Measurements from ENCODE around the gene GPR137. TPM values are rescaled to one million over a fixed set of nuclear protein-coding genes. Genes with fewer than 3 reads are reported as not detected.
A peak's percentile ranks its signal among the peaks of the same experiment; 100 is the strongest.

The GPR137 gene
- total and polyA plus RNA-seq, 9 of the 15 experiments (the other 6 are each of a cell fraction or from before 2014, with no cell fraction given): 0.32 to 26.7 (median 10.7) TPM

DNA sequence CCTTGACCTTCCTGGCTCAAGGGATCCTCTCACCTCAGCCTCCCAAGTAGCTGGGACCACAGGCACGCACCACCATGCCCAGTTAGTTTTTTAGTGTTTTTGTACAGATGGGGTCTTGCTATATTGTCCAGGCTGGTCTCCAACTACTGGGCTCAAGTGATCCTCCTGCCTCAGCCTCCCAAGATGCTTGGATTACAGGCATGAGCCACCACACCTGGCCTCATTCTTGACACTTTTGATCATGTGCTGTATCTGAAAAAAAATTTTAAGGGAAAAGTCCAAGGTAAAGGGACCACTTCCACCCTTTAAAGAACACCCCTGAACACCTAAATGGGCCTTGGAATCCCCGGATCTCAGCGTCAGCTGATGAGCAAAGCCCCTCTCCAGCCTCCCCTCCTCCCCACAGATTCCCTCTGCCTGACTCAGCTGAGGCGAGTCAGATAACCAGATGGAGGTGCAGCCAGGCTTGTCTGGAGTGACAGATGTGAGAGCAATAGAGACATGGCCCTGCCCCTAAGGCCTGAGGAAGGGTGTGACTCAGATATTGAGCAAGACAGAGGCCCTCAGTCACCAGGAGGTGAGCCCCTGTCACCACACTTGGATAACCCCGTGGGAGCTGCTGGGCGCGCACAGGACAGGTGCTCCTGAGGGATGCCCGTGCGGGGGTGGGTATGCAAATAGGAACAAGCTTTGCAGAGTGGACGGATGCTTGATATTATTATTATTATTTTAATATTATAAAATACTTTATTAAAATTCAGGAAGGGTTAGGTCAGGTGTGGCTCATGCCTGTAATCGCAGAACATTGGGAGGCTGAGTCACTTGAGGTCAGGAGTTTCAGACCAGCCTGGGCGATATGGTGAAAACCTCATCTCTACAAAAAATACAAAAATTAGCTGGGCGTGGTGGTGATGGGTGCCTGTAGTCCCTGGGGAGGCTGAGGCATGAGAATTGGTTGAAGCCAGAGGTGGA, 49.4 kb downstream of the GPR137 start (continued):
- peak; percentile 59; the same call in 1 of the 2 replicates for TF ChIP-seq REST (IDR thresholded peaks at IDR 0.05; ENCODE audit: borderline replicate concordance)
- no peak for TF ChIP-seq REST (CRISPR knock-in tag; IDR thresholded peaks at IDR 0.05; ENCODE audit: low read depth)
- peak; percentile 93 for TF ChIP-seq ADNP (tag; IDR thresholded peaks at IDR 0.05)
- TF ChIP-seq CTBP1 (IDR thresholded peaks at IDR 0.05; ENCODE audit: borderline replicate concordance): peak; percentile 99
- no peak for TF ChIP-seq THRAP3 (IDR thresholded peaks at IDR 0.05; ENCODE audit: borderline replicate concordance)
- TF ChIP-seq FOXJ3 (CRISPR knock-in tag; IDR thresholded peaks at IDR 0.05): no peak
- TF ChIP-seq GATA2 (CRISPR knock-in tag; IDR thresholded peaks at IDR 0.05): peak; percentile 98
- TF ChIP-seq ELF4 (CRISPR knock-in tag; IDR thresholded peaks at IDR 0.05): peak; percentile 74
- TF ChIP-seq CHD1 (IDR thresholded peaks at IDR 0.05; ENCODE audit: low read length): no peak
- peak; percentile 51; the same call in 1 of the 2 replicates for TF ChIP-seq NFATC3 (IDR thresholded peaks at IDR 0.05)
- TF ChIP-seq CBX1 (IDR thresholded peaks at IDR 0.05; ENCODE audit: low read depth): peak; percentile 77; the same call in 1 of the 2 replicates
- peak; percentile 91 to 95; a peak in 3 of 4 replicates for TF ChIP-seq TBL1XR1 (IDR thresholded peaks at IDR 0.05; ENCODE audit: low read length in 2 of 2)
- no peak for TF ChIP-seq SRSF9 (IDR thresholded peaks at IDR 0.05; ENCODE audit: borderline replicate concordance, low read depth, low read length)
- no peak for TF ChIP-seq CREB5 (CRISPR knock-in tag; IDR thresholded peaks at IDR 0.05)
- peak; percentile 93 for TF ChIP-seq ZNF644 (tag; IDR thresholded peaks at IDR 0.05; ENCODE audit: low read depth)
- TF ChIP-seq NELFE (IDR thresholded peaks at IDR 0.05; ENCODE audit: insufficient read depth, insufficient read length): no peak
- TF ChIP-seq BACH1 (tag; IDR thresholded peaks at IDR 0.05): peak; percentile 88
- TF ChIP-seq RBBP5 (IDR thresholded peaks at IDR 0.05; ENCODE audit: borderline replicate concordance, insufficient read depth, low read length, poor library complexity, severe bottlenecking): peak; percentile 50
- peak; percentile 96 for TF ChIP-seq RNF2 (IDR thresholded peaks at IDR 0.05)
